HL-60/S4 treated with retinoic acid at 250 ng/mL for 4 days and 3 days (cell line): Measurements from ENCODE around the gene SNCB.

Source experiments
- in situ Hi-C: fragments of 300-500 bp; cut with MboI; formaldehyde crosslinking; loops from 2 replicates; pipeline ENCODE4 v1.7.0; 2022; ENCODE audit warnings: low sequenced_read_pairs

SNCB gene

DNA sequence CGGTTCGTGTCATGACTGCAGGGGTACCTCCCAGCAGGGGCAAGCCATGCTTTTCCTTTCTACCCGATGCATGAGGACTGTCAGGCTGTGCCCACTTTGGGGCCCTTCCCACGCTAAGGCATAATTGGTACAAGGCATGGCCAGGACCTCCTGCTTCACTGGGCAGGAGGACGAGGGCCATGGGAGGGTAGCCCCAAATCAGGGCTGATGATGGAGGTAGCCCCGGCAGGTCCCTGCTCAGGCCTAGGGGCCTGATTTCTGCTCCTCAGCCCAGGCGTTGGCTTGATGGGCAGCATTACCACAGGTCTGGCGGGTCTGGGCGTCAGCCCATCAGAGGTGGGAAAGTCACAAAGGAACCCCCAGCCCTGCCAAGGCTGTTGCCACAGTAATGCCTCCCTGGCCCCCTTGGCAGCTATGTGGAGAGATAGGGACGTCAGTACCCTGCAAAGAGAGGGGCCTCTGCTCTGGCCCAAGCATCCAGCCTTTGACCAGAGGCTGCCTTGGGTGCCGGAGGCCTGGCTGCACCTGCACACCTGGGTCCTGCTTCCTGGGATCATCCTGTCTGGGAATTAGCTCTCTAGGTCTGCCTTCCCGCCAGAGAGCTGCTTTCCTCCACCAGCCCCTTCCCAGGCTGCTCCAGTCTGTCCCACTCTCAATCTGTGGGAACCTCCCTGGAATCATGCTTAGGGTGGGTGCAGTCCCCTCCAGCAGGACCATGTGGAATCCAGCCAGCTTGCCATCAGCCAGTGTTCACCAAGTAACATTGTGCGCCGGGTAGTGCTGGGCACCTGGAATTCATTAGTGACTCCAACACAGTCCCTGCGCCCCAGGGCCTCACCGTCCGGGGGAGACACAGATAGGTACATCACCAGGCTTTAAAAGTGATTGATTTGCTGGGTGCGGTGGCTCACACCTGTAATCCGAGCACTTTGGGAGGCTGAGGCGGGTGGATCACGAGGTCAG is 32.3 kb upstream of the SNCB start:
- in situ Hi-C loops = loop anchor here (10.0 to 25.0 kb wide), 2 partner anchors 275 to 442 kb away; no protein-coding TSS in a partner anchor

GRCh38 chr5:176661676-176662075 is 31.3 kb upstream of the SNCB start:
- in situ Hi-C loops = loop anchor here (10.0 to 25.0 kb wide), 2 partner anchors 276 to 443 kb away; no protein-coding TSS in a partner anchor

DNA sequence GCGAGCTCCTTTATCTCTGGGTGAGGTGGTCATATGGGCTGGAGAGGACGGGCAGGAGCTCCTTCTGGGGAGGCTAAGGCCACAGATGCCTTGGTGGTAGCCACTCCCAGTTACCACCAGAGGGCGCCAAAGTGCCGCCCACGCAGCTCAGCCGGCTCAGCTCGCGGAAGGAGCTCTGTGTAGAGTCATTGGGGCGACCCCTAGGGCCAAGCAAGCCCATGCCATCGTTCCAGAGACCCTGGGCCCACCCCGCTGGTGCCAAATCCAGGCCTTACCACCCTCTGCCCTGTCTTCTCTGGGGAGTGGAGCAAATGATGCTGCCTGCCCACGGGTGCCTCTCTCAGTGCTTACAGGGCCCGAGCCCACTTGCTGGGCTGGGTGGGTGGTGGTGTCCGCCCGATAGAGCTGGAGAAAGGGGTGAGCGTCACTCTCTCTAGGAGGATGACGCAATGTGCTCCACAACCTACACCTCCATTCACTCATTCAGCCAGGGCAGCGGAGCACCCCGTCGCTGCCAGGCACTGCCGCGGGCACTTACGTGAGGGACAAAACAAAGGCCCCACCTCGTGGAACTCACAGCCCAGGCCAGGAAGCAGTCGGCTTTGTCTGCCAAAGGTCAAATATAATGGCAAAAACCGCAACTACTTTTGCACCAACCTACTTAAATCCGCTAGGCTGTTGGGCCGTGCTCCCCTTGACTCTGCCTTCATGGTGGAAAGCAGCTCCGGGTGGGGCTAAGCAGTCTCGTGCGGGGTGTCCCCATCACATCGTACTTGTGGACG is 30.7 kb upstream of the SNCB start:
- in situ Hi-C loops = loop anchor here (10.0 to 25.0 kb wide), 2 partner anchors 276 to 444 kb away; no protein-coding TSS in a partner anchor

GRCh38 chr5:176660530-176660859 is 30.2 kb upstream of the SNCB start:
- in situ Hi-C loops = loop anchor here (10.0 to 25.0 kb wide), 2 partner anchors 277 to 444 kb away; no protein-coding TSS in a partner anchor

DNA sequence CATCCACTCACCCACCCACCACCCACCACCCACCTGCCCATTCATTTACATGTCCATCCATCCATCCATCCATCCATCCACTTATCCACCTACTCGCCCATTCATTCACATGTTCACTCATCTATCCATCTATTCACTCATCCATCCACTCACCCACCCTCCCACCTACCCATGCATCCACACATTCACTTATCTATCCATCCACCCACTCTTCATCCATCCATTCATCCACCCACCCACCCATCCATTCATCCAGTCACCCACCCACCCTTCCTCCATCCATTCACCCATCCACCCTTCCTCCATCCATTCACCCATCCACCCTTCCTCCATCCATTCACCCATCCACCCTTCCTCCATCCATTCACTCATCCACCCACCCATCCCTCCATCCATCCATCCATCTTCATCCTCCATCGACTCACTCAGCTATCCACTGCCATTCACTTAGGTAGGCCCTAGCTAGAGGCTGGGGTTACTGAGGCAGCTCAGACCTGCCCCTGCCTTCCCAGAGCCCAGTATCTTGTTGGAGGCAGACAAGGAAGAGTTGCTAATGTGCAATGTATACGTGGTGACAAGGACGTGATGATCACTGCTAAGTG is 29.6 kb upstream of the SNCB start:
- in situ Hi-C loops = loop anchor here (10.0 to 25.0 kb wide), 2 partner anchors 277 to 445 kb away; no protein-coding TSS in a partner anchor

GRCh38 chr5:176659512-176659839 is 29.1 kb upstream of the SNCB start:
- in situ Hi-C loops = loop anchor here (25.0 kb wide), 1 partner anchor 278 kb away; no protein-coding TSS in a partner anchor

GRCh38 chr5:176658817-176659511 is 28.6 kb upstream of the SNCB start:
- in situ Hi-C loops = loop anchor here (25.0 kb wide), 1 partner anchor 278 kb away; no protein-coding TSS in a partner anchor

GRCh38 chr5:176658007-176658599 is 27.8 kb upstream of the SNCB start:
- in situ Hi-C loops = loop anchor here (25.0 kb wide), 1 partner anchor 279 kb away; no protein-coding TSS in a partner anchor

DNA sequence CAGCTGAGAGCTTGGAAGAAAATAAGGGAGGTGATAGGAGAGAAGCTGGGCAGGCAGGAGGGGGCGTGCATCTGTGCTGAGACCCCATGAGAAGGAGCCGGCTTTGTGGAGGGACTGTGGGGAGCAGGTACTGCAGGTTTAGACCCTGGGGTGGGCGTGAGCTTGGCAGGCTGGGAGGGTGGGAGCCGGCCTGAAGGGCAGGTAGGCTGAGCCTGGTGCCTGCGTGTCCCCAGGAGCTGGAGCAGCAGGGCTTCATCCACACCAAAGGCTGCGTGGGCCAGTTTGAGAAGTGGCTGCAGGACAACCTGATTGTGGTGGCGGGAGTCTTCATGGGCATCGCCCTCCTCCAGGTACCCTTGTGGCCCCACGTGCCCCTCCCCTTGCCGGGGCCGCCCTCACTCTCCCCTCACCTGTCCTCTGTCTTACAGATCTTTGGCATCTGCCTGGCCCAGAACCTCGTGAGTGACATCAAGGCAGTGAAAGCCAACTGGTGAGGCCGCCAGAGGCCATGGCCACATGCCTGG is 26.2 kb upstream of the SNCB start:
- in situ Hi-C loops = loop anchor here (25.0 kb wide), 1 partner anchor 281 kb away; no protein-coding TSS in a partner anchor

GRCh38 chr5:176654856-176655255 is 24.5 kb upstream of the SNCB start:
- in situ Hi-C loops = loop anchor here (25.0 kb wide), 1 partner anchor 282 kb away; no protein-coding TSS in a partner anchor

- in situ Hi-C loops = loop anchor here (25.0 kb wide), 1 partner anchor 284 kb away; no protein-coding TSS in a partner anchor
These were observed 23.4 kb upstream of the SNCB start for GRCh38 chr5:176653401-176654385.

- in situ Hi-C loops = loop anchor here (25.0 kb wide), 1 partner anchor 285 kb away; no protein-coding TSS in a partner anchor
These were observed 21.8 kb upstream of the SNCB start for GRCh38 chr5:176652136-176652535.

GRCh38 chr5:176651472-176651980 is 21.2 kb upstream of the SNCB start:
- in situ Hi-C loops = loop anchor here (25.0 kb wide), 1 partner anchor 286 kb away; no protein-coding TSS in a partner anchor

DNA sequence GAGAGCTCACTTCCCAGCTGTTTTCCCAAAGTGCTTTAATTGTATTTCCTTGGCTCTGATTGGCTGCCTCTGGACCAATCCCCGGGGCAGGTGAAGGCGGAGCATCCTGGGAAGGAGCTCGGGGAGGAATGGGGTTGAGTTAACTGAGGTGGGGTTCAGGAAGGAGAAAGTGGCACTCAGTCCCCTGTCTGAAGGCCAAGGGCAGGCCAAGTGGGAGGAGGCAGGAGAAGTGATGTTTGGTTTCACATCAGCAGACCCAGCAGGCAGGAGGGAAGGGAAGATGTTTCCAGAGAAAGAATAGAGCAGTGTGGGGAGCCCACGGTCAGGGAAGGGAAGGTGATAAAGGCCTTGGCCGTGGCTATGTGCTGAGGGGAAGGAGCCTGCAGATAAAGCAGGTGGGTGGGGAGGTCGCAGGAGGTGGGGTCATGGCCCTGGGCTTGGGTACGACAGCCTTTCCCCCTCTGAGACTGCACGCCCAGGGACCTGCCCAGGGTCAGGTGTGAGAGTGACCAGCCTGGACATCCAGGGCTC is 20.1 kb upstream of the SNCB start:
- in situ Hi-C loops = loop anchor here (25.0 kb wide), 1 partner anchor 287 kb away; no protein-coding TSS in a partner anchor

GRCh38 chr5:176648474-176649194 is 18.3 kb upstream of the SNCB start:
- in situ Hi-C loops = no loop called here

GRCh38 chr5:176647843-176648473 is 17.6 kb upstream of the SNCB start:
- in situ Hi-C loops = no loop called here
